ENCODE results near the gene ERBIN. TPM values are rescaled to one million over a fixed set of nuclear protein-coding genes. Genes with fewer than 3 reads are reported as not detected.
A peak's percentile ranks its signal among the peaks of the same experiment; 100 is the strongest.

ERBIN gene
- total and polyA plus RNA-seq, 5 donors from 2014 or later: 21.5 to 114 (median 39.3) TPM

DNA sequence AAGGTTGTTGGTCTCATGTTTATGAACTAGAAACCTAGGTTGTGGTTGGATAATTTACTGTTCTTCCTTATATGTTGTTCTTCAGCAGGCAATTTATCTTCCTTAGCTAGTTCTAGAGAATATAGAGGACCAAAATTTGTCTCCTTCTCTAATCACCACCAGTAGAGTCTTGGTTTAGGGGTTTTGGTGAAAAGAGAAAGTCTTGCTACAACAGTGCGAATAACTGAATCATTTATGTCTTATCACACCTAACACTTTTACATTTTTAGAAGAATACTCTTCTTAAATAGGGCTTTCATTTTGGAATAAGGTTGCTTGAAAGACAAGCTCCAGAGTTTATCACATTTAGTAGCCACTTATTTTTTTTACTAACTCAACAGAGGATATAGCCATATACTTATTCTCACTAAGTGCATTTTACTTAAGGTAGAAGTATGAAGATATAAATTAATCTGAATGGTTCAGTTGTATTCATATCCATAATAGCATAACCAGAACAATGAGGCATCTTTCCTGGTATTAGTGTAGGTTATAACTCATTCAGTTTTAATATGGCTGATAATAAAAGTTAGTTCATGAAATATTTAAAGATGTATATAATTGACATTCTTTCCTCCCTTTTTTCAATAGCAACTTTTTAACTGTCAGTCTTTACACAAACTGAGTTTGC lies 67.9 kb downstream of the ERBIN start:
- no peak overlapping the region for H3K4me3 ChIP-seq (ENCODE audit: low read depth, low read length)
- Mint-ChIP-seq H3K36me3 (peaks cover 29% of the 10 kb centered on the region), H3K27me3 (no peaks in the 10 kb centered on the region), H3K27ac (peak overlapping the region in 1 of 3 donors; percentile 33), H3K9me3 (no peaks in the 10 kb centered on the region), H3K4me1 (peaks cover 2 to 35% (median 23%) of the 10 kb centered on the region in 4 donors), H3K4me3 (no peak overlapping the region)
- no peaks in the 10 kb centered on the region for H3K9me3 ChIP-seq (ENCODE audit: control insufficient read depth in 2 of 2, low read length in 2 of 2)
- DNase-seq: no peak
- no peaks in the 10 kb centered on the region for H3K27me3 ChIP-seq (ENCODE audit: control insufficient read depth, insufficient read depth, low read length)
- no peaks in the 10 kb centered on the region for H3K4me1 ChIP-seq (ENCODE audit: control insufficient read depth, insufficient read depth, low read length, poor library complexity, severe bottlenecking)
- no peak for ATAC-seq (ENCODE audit: low read depth in 2 of 2)
- H3K36me3 ChIP-seq (ENCODE audit: control insufficient read depth, insufficient read depth, low read length): peaks cover 58% of the 10 kb centered on the region
- peak overlapping the region; percentile 6 for H3K27ac ChIP-seq (ENCODE audit: insufficient read depth, low read length, poor library complexity, severe bottlenecking)

DNA sequence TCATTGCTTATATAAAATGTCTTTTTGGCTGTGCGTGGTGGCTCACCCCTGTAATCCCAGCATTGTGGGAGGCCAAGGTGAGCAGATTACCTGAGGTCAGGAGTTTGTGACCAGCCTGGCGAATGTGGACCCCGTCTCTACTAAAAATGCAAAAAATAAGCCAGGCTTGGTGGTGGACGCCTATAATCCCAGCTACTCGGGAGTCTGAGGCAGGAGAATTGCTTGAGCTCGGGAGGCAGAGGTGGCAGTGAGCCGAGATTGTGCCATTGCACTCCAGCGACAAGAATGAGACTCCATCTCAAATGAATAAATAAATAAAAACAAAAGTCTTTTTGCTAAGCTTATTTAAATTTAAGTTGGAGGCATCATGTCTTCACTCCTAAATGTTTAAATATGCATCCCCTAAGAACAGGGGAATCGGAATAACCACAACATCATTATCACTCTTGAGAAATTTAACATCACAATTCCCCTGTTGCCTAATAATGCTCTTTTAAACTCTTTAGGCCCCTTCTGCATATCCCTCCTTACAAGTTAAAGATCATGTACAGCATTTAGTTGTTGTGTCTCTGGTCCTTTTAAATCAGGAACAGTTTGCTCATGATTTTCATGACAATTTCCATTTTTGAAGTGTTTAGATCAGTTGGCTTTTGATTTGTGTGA lies 72.8 kb downstream of the ERBIN start:
- no peaks in the 10 kb centered on the region for H3K27me3 Mint-ChIP-seq
- Histone ChIP-seq H3K27ac (ENCODE audit: insufficient read depth, low read length, poor library complexity, severe bottlenecking) (no peak overlapping the region), H3K9me3 (ENCODE audit: control insufficient read depth in 2 of 2, low read length in 2 of 2) (no peaks in the 10 kb centered on the region), H3K4me1 (ENCODE audit: control insufficient read depth, insufficient read depth, low read length, poor library complexity, severe bottlenecking) (peaks cover 4% of the 10 kb centered on the region), H3K36me3 (ENCODE audit: control insufficient read depth, insufficient read depth, low read length) (peaks cover 43% of the 10 kb centered on the region), H3K4me3 (ENCODE audit: low read depth, low read length) (no peak overlapping the region), H3K27me3 (ENCODE audit: control insufficient read depth, insufficient read depth, low read length) (no peaks in the 10 kb centered on the region)
- no peaks in the 10 kb centered on the region for H3K9me3 Mint-ChIP-seq
- H3K36me3 Mint-ChIP-seq: peaks cover 44% of the 10 kb centered on the region
- H3K4me1 Mint-ChIP-seq: peaks cover 20 to 59% (median 39%) of the 10 kb centered on the region in 4 donors
- H3K27ac Mint-ChIP-seq: peak overlapping the region in 1 of 3 donors; percentile 61
- ATAC-seq (ENCODE audit: low read depth in 2 of 2) (no peak), DNase-seq (no peak)
- H3K4me3 Mint-ChIP-seq: no peak overlapping the region

DNA sequence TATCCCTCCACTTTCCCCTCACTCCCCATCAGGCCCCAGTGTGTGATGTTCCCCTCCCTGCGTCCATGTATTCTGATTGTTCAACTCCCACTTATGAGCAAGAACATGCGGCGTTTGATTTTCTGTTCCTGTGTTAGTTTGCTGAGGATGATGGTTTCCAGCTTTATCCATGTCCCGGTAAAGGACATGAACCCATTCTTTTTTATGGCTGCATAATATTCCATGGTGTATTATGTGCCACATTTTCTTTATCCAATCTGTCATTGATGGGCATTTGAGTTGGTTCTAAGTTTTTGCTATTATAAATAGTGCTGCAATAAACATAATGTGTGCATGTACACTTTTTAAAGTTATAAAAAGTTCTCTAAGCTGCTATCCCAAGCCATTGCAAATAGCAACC lies 75.6 kb downstream of the ERBIN start:
- Histone ChIP-seq H3K4me1 (ENCODE audit: control insufficient read depth, insufficient read depth, low read length, poor library complexity, severe bottlenecking) (peaks cover 4% of the 10 kb centered on the region), H3K9me3 (ENCODE audit: control insufficient read depth in 2 of 2, low read length in 2 of 2) (no peaks in the 10 kb centered on the region), H3K27ac (ENCODE audit: insufficient read depth, low read length, poor library complexity, severe bottlenecking) (no peak overlapping the region), H3K4me3 (ENCODE audit: low read depth, low read length) (no peak overlapping the region), H3K36me3 (ENCODE audit: control insufficient read depth, insufficient read depth, low read length) (peaks cover 39% of the 10 kb centered on the region), H3K27me3 (ENCODE audit: control insufficient read depth, insufficient read depth, low read length) (no peaks in the 10 kb centered on the region)
- Mint-ChIP-seq H3K9me3 (peaks cover 0 to 3% (median 0%) of the 10 kb centered on the region in 7 donors), H3K4me1 (peaks cover 20 to 65% (median 41%) of the 10 kb centered on the region in 4 donors), H3K36me3 (peaks cover 47% of the 10 kb centered on the region), H3K27ac (peak overlapping the region in 2 of 3 donors; percentile 26 to 43), H3K4me3 (no peak overlapping the region), H3K27me3 (no peaks in the 10 kb centered on the region)
- ATAC-seq (ENCODE audit: low read depth in 2 of 2): no peak
- no peak for DNase-seq

DNA sequence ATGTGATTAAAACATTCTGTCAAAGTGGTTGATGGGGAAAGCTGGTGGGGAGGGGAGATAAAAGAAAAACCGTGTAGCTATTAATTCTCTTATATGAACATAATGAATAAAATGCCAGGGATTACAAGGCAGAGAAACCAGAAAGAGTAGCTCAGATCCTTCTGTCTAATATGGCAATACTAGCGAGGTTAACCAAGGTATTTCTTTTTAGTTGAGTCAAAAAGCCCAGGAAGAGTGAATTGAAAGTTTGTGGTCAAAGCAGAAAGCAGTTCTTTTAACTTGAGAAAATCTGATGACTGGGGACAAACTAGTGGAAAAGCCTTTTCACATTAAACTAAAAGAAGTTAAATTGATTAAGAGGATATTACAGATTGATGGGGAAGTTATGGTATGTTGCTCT lies 76.0 kb downstream of the ERBIN start:
- H3K9me3 Mint-ChIP-seq: peaks cover 0 to 3% (median 0%) of the 10 kb centered on the region in 7 donors
- H3K9me3 ChIP-seq (ENCODE audit: control insufficient read depth in 2 of 2, low read length in 2 of 2): no peaks in the 10 kb centered on the region
- H3K36me3 Mint-ChIP-seq: peaks cover 43% of the 10 kb centered on the region
- peak overlapping the region in 1 of 4 donors; percentile 1 for H3K4me3 Mint-ChIP-seq
- H3K27ac Mint-ChIP-seq: peak overlapping the region; percentile 26 to 78 (median 43)
- ATAC-seq (ENCODE audit: low read depth in 2 of 2) (no peak), DNase-seq (peak in 1 of 3 donors; percentile 20)
- peaks cover 20 to 65% (median 39%) of the 10 kb centered on the region in 4 donors for H3K4me1 Mint-ChIP-seq
- no peaks in the 10 kb centered on the region for H3K27me3 Mint-ChIP-seq
- H3K27me3 ChIP-seq (ENCODE audit: control insufficient read depth, insufficient read depth, low read length): no peaks in the 10 kb centered on the region
- peaks cover 4% of the 10 kb centered on the region for H3K4me1 ChIP-seq (ENCODE audit: control insufficient read depth, insufficient read depth, low read length, poor library complexity, severe bottlenecking)
- H3K4me3 ChIP-seq (ENCODE audit: low read depth, low read length): no peak overlapping the region
- H3K27ac ChIP-seq (ENCODE audit: insufficient read depth, low read length, poor library complexity, severe bottlenecking): no peak overlapping the region
- H3K36me3 ChIP-seq (ENCODE audit: control insufficient read depth, insufficient read depth, low read length): peaks cover 35% of the 10 kb centered on the region

DNA sequence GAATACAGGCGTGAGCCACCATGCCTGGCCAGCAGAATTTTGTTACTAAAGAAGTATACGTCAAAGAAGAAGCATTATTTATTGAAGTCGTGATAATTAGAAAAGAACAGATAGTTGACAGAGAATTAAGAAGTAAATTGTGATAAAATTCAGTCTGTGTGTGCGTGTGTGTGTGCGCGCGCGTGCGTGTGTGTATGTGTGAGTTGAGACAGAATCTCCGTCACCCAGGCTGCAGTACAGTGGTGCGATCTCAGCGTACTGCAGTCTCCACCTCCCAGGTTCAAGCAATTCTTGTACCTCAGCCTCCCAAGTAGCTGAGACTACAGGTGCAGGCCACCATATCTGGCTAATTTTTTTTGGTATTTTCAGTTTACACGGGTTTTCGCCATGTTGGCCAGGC lies 77.8 kb downstream of the ERBIN start:
- H3K4me1 ChIP-seq (ENCODE audit: control insufficient read depth, insufficient read depth, low read length, poor library complexity, severe bottlenecking): peaks cover 7% of the 10 kb centered on the region
- peaks cover 23% of the 10 kb centered on the region for H3K36me3 ChIP-seq (ENCODE audit: control insufficient read depth, insufficient read depth, low read length)
- Mint-ChIP-seq H3K27ac (peak overlapping the region in 2 of 3 donors; percentile 0 to 75), H3K27me3 (no peaks in the 10 kb centered on the region), H3K9me3 (peaks cover 0 to 3% (median 0%) of the 10 kb centered on the region in 7 donors), H3K4me1 (peaks cover 24 to 75% (median 44%) of the 10 kb centered on the region in 4 donors), H3K36me3 (peaks cover 43% of the 10 kb centered on the region), H3K4me3 (no peak overlapping the region)
- H3K27me3 ChIP-seq (ENCODE audit: control insufficient read depth, insufficient read depth, low read length): no peaks in the 10 kb centered on the region
- no peak overlapping the region for H3K27ac ChIP-seq (ENCODE audit: insufficient read depth, low read length, poor library complexity, severe bottlenecking)
- H3K4me3 ChIP-seq (ENCODE audit: low read depth, low read length): no peak overlapping the region
- ATAC-seq (ENCODE audit: low read depth in 2 of 2) (no peak), DNase-seq (no peak)
- H3K9me3 ChIP-seq (ENCODE audit: control insufficient read depth in 2 of 2, low read length in 2 of 2): no peaks in the 10 kb centered on the region

DNA sequence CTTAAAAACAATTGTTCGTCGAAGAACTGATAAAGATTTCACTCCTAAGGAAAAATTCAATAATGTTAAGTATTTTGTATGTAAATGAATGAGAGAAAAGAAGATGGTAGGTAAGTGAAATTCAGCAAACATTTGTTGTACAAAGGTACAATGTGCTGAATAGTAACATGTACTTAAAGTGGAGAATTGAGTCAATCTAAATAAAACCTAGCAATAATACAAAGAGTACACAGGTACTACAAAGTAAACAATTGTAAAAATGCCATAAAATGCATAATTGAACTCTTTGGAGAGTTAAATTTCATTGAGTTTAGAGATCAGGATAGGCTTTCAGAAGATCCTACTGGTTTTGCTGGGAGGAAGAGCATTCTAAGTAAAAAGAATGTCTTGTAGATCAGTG lies 82.9 kb downstream of the ERBIN start:
- H3K36me3 Mint-ChIP-seq: peaks cover 32% of the 10 kb centered on the region
- Histone ChIP-seq H3K4me1 (ENCODE audit: control insufficient read depth, insufficient read depth, low read length, poor library complexity, severe bottlenecking) (peaks cover 27% of the 10 kb centered on the region), H3K4me3 (ENCODE audit: low read depth, low read length) (no peak overlapping the region), H3K27me3 (ENCODE audit: control insufficient read depth, insufficient read depth, low read length) (no peaks in the 10 kb centered on the region), H3K36me3 (ENCODE audit: control insufficient read depth, insufficient read depth, low read length) (peaks cover 25% of the 10 kb centered on the region), H3K27ac (ENCODE audit: insufficient read depth, low read length, poor library complexity, severe bottlenecking) (no peak overlapping the region), H3K9me3 (ENCODE audit: control insufficient read depth in 2 of 2, low read length in 2 of 2) (no peaks in the 10 kb centered on the region)
- H3K4me3 Mint-ChIP-seq: peak overlapping the region in 1 of 4 donors; percentile 10
- peaks cover 0 to 3% (median 0%) of the 10 kb centered on the region in 7 donors for H3K9me3 Mint-ChIP-seq
- H3K27ac Mint-ChIP-seq: peak overlapping the region; percentile 6 to 81 (median 43)
- peaks cover 38 to 78% (median 46%) of the 10 kb centered on the region in 4 donors for H3K4me1 Mint-ChIP-seq
- no peaks in the 10 kb centered on the region for H3K27me3 Mint-ChIP-seq
- DNase-seq (no peak), ATAC-seq (ENCODE audit: low read depth in 2 of 2) (no peak)

DNA sequence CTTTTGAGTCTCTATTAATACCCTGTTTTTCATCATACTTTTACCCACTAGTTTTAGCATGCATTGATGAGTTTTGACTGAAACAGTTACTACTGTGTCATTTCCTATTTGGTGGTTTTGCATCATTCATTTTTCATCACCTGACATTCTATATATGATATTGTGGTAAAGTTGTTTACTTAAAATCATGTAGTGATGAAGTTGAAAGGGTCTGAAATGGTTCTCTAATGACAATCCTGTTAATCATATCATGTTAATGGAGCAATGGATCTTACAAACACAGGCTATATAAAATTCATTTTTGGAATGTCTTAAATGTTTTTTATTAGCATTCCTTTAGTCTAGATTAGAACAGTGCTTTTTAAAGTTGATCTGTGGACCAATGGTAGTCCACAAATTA lies 84.1 kb downstream of the ERBIN start:
- Histone ChIP-seq H3K27ac (ENCODE audit: insufficient read depth, low read length, poor library complexity, severe bottlenecking) (peak overlapping the region; percentile 60), H3K4me1 (ENCODE audit: control insufficient read depth, insufficient read depth, low read length, poor library complexity, severe bottlenecking) (peaks cover 27% of the 10 kb centered on the region), H3K9me3 (ENCODE audit: control insufficient read depth in 2 of 2, low read length in 2 of 2) (no peaks in the 10 kb centered on the region), H3K4me3 (ENCODE audit: low read depth, low read length) (peak overlapping the region; percentile 20), H3K27me3 (ENCODE audit: control insufficient read depth, insufficient read depth, low read length) (no peaks in the 10 kb centered on the region), H3K36me3 (ENCODE audit: control insufficient read depth, insufficient read depth, low read length) (peaks cover 24% of the 10 kb centered on the region)
- Mint-ChIP-seq H3K9me3 (peaks cover 0 to 3% (median 0%) of the 10 kb centered on the region in 7 donors), H3K27ac (peak overlapping the region; percentile 21 to 84 (median 81)), H3K4me1 (peaks cover 38 to 71% (median 41%) of the 10 kb centered on the region in 4 donors), H3K36me3 (peaks cover 24% of the 10 kb centered on the region), H3K27me3 (no peaks in the 10 kb centered on the region), H3K4me3 (peak overlapping the region in 3 of 4 donors; percentile 34 to 55 (median 44))
- ATAC-seq (ENCODE audit: low read depth in 2 of 2) (peak; percentile 61 to 83), DNase-seq (peak in 2 of 3 donors; percentile 37 to 63)
